Measurements from ENCODE around the gene TMEM167B.
"Not testable (repeated sequence)": the region's sequence is repeated elsewhere in the genome, so short reads cannot be mapped to it uniquely, and the experiment has no call there.

TMEM167B gene

DNA sequence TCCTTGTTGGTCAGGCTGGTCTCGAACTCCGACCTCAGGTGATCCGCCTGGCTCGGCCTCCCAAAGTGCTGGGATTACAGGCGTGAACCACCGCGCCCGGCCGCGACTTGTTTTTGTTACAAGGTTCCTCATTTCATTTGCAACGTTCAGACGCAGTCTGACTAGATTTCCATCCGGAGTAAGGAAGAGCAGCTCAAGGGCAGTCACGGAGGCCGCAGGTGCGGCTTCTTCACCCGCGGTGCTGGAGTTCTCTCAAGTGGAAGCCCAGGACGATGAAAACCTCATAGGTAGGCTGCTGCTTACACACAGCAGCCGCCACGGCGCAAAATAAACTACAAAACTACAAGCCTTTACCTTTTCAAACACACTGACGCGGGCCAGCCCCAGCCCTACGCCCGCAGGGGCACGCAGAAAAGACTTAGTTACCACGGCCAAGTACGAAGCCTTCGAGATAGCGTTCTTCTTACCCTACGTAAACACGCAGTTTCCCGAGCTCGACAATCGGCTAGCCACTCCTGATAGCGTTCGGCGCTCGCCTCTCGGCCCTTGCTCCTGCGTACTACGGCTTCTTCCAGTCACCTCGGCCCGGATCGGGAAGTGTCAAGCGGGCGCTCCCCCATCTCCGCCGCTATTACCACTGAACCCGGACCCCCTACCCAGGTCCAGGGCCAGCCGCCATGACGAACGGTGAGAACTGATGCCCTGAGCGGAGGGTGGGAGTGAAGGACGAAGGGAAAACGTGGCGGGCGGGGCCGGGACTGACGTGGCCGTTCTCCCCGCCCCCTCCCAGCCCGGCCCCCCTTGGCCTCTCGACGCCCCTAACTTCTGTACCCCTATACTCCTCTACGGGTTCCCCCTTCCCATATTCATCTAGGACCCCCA, at the start of gene TMEM167B:
Gene TMEM167B, plus strand, starts transcription at position 569 of the 882 bp plus-strand sequence. Its CDS starts 109 bp downstream, at position 678.
- peak; percentile 90 for DNase-seq

DNA sequence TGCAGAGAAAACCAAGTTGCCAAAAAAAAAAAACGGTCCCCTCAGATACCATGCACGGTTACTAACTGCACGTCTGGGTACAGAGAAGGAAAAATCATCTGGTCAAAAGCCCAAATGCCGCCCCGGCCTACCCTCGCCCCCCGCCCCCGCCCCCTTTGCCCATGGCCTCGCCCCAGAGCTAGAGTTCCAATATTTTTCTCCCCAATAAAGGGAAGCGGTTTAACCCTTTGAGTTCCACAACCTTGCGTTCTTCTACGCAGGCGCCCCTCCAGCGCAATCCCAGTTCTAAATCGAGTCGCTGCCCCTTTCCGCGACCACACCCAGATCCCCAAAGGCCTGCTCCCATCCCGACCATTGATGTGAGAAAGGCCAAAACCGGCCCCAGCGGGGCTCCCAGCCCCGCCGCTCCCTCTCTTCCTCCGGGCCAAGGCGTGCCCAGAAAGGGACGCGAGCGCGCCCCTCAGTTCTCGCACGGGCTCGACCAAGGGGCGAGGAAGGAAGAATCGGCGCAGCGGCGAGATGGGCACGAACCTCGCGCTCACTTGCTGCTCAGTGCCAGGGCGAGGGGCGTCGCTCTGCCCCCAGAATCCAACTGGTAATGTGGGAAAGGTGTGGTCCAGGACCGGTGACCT, 49.5 kb upstream of the TMEM167B start:
- no peak for DNase-seq

DNA sequence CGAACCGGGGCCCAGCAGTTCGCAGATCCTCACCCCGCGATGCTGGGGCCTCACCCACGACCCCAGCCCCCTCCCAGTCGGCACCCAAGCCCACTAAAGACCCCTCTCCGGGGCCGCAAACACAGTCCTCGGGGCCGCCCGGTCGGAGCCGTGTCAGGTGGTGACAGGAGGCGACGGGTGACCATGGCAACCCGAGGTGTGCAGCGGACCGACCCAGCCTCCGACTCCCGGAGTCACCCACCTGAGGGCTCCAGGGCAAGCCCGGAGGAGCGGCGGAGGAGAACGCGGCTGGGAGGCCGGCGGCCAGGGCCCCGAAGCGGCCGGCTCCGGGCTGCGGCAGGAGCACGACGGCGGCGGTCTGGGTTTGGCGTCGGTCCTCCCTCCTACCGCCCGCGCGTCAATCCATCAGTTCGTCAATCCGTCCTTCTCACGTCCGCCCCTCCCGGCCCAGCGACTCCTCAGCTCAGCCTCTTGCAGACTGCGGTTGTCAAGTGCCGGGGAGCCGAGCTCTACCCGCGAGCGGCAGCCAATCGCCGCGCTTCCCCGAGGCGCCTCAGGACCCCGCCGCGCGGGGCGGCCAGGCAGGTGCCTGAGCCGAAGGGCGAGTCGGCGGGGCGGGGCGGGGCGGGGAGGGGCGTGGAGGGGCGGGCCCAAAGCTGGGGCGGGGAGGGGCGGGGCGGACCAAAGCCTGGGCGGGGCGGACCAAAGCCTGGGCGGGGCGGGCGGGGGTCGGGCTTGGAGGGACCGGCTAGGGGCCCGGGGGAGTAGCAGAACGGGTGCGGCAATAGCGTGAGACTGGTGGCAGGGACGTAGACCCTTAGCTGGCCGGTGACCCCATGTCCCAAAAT, 48.7 kb upstream of the TMEM167B start, which contains the start of gene WDR47:
Gene WDR47, minus strand, starts transcription at position 482 of the 848 bp plus-strand sequence. CDS start 18,590 bp downstream, outside the sequence.
- peak; percentile 84 for DNase-seq

DNA sequence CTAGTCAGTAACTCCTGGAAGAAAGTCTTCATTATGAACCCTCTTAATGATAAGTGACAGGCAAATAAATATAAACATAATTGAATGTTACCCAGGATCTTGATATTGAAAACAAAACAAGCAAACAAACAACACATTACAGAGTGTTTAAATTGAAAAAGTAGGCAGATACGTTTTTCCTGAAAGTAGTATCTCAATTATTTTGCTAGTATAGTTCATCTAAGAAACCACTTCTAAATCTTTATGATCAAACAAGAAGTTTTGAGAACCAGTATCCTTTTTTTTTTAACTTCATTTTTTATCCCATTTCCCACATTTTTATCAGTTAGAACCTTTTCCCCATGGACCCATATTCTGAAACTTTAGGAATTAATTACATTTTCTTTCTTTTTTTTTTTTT, 45.0 kb upstream of the TMEM167B start:
- no peak for DNase-seq

DNA sequence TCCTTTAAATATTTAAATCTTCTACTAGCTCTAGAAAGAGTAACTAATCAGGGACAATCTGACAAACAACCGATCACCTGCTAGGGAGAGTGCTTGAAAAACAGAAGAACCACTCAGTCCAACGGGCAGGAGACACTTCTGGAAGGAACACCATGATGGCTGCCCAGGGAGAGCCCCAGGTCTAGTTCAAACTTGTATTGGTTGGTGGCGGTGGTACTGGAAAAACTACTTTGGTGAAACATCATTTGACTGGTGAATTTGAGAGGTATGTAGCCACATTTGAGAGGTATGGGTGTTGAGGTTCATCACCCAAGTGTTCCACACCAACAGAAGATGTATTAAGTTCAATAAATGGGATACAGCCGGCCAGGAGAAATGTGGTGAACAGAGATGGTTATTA, 43.9 kb upstream of the TMEM167B start:
- no peak for DNase-seq

DNA sequence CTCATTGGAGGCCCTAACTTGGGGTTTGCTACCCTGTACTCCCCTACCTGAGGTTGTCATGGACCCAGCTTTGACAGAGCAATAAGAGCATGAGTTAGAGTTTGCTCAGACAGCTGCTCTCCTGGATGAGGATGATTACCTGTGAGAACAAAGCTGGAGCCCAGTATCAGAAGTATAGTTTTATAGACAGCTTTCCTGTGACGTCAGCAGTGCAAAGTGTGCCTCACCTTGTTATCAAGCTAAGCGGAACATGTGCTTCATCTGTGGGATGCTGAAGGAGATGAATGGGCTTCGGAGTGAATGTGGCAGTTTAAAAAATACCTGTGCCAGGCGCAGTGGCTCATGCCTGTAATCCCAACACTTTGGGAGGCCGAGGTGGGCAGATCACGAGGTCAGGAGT, 43.2 kb upstream of the TMEM167B start:
- no peak for DNase-seq

DNA sequence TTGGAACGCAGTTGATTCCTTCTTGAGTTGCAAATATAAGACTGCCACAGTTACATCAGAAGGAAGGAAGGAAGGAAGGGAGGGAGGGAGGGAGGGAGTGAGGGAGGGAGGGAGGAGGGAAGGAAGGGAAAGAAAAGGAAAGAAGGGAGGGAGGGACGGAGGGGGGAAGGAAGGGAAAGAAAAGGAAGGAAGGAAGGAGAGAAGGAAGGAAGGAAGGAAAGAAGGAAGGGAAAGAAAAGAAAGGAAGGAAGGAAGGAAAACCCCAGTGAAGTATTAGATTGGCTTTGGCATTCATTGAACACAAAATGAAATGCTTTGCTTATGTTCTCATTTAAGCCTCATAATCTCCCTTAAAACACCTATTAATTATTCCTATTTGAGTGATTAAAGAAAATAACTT, 42.2 kb upstream of the TMEM167B start:
- DNase-seq, result no peak

DNA sequence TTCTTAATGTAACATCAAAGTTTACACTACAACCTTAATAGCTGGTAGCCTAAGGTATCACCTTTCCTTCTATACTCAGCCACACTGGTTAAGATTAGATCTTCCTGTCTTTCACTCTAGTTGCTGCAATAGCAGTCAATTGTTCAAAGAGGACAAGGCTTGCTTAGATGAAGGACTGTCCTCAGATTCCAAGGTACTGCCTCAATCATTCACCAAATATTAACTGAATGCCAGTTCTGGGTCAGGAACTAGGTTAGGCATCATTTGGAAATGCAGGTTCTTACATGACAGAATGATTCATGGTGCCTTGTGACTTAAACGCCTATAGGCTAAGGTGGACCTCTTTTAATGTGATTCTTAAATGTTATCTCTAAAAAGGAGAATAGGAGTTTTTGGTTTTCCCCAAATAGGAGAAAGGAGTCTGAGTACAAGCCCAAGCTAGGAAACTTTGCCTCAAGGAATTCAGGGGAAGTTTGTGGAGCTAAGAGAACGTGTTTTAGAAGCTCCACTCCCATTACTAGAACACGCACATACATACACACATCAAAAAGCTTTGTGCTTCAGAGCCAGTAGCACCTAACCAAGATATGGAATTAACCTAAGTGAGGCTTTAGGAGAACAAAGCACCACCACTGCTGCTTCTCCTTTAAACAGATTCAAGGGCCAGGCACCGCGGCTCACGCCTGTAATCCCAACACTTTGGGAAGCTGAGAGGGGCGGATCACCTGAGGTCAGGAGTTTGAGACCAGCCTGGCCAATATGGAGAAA, 40.2 kb upstream of the TMEM167B start:
- DNase-seq, result no peak

DNA sequence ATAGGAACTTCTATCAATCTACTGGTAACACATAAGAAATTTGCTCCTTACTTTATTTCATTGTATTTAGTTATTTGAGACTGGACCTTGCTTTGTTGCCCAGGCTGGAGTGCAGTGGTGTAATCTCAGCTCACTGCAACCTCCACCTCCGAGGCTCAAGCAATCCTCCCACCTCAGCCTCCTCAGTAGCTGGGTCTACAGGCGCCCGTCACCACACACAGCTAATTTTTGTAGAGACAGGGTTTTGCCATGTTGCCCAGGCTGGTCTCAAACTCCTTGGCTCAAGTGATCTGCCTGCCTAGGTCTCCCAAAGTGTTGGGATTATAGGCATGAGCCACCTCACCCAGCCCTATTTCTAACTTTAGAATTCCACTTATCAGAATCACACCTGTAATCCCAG, 38.4 kb upstream of the TMEM167B start:
- not testable (repeated sequence) for DNase-seq

DNA sequence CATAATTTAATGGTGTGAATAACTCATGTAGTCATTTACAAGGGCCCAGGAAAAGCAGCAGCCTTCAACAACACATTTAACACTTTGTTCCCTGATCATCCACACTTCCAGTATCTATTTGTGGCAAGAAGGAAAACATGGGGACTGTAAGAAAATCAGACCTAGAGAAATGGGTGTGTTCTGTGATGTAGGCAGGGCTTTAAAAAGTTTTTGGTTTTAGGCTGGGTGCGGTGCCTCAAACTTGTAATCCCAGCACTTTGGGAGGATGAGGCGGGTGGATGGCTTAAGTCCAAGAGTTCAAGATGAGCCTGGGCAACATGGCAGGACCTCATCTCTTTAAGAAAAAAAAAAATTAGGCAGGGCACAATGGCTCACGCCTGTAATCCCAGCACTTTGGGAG, 34.5 kb upstream of the TMEM167B start:
- DNase-seq, result no peak

DNA sequence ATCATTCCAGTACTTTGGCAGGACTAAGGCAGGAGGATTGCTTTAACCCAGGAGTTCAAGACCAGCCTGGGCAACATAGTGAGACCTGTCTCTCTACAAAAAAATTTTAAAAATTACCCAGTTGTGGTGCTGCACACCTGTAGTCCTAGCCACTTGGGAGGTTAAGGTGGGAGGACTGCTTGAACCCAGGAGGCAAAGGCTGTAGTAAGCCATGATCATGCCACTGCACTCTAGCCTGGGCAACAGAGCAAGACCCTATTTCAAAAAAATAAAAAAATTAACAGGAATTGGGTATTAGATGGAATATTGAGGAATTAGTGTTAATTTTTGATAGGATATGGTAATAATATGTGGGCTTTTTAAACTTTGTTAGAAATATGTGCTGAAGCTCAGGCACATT, 31.5 kb upstream of the TMEM167B start:
- DNase-seq, result no peak

DNA sequence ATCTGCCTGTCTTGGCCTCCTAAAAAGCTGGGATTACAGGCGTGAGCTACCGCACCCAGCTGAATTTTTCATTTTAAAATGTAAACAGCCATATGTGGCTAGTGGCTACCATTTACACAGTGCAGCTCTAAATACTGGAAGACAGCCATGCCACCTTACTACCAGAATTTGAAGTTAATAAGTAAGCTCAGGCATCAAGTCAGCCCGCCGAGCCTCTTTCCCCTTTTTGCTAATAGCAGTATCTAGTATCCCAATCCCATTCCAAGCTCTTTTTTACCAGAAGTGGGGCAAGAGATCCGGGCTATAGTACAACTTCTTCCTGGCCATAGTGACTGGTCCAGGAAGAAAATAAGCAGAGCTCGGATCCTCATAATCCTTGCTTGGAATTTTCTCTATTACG, 29.9 kb upstream of the TMEM167B start:
- no peak for DNase-seq

DNA sequence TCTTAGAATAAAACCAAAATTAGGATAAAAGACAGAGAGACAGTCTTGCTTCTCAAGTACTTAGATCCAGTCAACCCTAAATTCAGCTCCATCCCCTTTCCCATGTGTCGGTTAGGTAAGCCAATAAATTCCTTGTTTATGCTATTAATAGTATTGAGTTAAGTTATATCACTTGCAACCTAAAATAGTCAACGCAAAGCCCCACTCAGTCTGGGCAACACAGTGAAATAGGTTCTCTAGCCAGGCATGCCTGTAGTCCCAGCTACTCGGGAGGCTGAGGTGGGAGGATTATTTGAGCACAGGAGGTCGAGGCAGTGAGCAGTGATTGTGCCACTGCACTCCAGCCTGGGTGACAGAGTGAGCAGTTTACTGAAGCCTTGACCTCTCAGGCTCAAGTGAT, 29.4 kb upstream of the TMEM167B start:
- DNase-seq, result no peak

DNA sequence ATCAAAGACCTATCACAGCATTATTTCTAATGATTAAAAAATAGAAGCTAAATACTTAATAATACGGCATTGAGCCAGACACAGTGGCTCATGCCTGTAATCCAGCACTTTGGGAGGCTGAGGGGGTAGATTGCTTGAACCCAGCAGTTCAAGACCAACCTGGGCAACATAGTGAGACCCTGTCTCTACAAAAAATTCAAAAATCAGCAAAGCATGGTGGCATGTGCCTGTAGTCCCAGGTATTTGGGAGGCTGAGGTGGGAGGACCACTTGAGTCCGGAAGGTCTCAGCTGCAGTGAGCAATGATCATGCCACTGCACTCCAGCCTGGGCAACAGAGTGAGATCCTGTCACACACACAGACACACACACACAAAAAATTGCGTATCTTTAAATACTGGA, 25.4 kb upstream of the TMEM167B start:
- DNase-seq, result no peak

DNA sequence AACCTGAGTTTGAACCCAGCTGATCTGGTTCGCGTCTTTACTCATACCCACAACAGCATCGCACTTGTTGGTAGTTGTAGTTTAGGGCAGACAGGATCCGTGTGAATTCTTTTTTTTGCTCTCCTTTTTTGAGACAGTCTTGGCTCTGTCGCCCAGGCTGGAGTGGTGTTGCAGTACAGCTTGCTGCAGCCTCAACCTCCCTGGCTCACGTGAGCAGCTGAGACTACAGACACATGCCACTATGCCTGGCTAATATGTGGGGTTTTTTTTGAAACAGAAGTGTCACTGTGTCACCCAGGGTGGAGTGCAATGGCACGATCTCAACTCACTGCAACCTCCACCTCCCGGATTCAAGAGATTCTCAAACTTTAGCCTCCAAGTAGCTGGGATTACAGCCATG, 22.7 kb upstream of the TMEM167B start:
- no peak for DNase-seq

DNA sequence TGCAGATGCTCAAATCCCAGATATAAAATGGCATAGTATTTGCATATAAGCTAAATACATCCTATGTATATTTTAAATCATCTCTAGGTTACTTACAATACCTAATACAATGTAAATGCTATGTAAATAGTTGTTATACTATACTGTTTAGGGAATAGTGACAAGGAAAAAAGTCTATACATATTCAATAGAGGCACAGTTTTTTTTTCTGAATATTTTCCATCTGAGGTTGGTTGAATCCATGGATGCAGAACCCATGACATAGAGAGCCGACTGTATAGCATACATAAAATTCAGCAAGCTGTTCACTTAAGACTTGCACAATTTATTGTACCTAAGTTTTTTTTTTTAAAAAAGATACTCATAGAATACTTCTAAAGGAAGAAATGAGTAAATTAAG, 21.3 kb upstream of the TMEM167B start:
- DNase-seq, result no peak

DNA sequence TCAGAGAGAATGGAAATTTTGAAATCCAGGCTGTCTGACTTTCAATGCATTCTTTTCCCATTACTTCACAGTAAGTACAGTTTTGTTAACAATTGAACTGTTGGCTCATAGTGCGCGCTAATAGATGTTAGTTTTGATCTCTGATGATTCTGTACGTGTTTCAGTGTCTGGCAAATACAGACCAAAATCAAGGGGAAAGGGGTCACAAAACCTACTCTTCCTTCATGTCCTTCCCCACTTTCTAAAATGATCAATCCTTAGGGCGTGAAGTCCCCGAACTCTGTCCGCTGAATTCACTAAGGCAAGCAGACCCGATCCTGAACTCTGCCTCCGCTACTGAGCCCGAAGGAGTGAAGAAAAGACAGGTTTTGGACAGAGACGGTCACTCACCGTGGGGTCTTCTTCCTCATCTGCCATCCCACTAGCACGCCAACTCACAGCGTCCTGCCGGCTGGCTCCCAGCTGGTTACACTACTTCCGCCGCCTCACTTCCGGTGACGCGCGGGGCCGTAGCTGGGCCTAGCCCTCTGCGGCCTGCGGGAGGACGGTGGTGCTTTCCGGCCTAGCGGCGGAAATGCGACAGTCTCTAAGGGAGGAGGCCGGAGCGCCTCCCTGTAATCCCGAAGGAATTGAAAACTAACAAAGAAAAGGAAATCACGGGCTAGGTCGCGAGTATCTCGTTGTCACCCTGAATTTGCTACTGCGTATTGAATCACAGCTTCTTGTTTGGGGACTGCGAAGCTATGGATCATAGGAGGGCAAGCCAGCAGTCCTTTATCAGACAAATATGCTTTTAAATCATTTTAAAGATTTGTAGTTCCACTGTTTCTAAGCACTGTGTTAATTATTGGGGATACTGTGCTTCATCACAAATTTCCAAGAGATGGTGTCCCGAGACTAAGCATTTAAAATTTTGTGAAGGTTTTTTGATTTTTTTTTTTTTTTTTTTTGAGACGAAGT, 14.8 kb upstream of the TMEM167B start, which contains the start of gene TAF13:
Gene TAF13, minus strand, starts transcription at position 473 of the 960 bp plus-strand sequence. Its CDS starts 56 bp downstream, at position 417.
- peak; percentile 91 for DNase-seq

DNA sequence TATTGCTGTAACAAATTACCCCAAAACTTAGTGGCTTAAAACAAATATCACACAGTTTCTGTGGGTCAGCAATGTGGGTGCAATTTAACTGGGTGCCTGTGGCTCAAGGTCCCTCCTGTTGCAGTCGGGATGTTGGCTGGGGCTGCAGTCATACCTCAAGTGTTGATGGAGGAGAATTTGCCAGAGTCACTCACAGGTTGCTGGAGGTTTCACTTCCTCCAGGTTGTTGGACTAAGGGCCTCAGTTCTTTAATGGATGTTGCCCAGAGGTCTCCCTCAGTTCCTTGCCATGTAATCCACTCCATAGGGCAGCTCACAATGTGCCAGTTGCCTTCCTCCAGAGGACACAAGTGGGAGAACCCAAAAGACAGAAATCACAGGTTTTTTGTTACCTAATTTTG, 12.2 kb upstream of the TMEM167B start:
- DNase-seq, result no peak

DNA sequence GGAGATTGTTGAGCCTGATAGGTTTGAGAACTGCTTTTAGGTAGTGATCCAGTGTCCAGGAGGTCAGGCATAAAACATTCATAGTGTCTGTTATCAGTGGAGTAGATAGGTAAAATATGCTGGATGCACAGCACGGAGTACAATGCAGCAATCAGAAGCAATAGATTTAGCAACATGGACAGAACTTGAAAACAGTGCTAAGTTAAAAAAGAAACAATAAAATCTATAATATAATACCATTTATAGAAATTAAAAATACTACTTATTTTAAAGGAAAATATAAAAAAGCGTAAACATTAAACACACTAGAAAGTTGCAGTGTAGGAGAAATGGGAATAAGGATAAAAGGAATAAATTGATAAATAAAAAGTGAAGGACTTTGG, 11.3 kb upstream of the TMEM167B start:
- no peak for DNase-seq

DNA sequence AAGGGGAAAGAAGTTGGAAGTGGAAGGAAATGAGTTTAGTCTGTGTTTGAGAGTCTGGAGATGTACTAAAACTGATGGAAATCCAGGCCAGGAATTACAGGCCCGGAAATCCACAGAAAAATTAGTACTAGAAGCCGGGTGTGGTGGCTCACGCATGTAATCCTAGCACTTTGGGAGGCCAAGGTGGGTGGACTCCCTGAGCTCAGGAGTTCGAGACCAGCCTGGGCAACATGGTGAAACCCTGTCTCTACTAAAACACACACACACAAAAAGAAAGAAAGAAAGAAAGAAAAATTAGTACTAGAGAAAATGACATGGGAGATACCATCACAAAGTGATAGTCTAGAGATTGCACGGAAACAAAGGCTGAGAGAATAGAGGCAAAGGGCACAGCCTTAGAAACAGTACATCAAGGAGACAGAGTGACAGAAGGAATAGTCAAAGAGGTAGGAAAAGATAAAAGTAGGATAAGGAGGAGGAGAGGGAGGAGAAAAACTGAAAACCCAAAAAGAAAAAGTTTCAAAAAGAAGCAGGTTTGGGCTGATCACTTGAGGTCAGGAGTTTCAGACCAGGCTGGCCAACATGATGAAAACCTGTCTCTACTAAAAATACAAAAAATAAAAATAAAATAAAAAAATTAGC, 10.0 kb upstream of the TMEM167B start:
- DNase-seq, result no peak

DNA sequence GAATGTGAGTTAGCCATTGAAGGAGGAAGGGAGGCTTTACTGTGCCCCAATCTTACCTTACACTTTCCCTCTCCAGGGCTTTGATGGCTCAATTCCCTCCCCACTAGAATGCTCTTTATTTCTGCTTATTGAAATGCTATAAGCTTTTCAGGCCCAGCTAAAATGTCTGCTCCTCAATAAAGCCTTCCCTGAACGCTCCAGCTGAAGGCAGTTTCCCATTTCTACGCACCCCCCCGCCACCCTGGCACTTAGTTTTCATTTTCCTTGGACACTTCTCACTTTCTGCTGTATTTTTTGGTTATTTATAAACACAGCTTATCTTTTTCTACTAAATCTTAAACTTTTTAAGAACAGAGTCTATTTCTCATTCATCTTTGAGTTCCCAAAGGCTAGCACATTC, 7.1 kb upstream of the TMEM167B start:
- no peak for DNase-seq
